PC-9 (cell line): Measurements from ENCODE around the gene CAPN14. TPM values are rescaled to one million over a fixed set of nuclear protein-coding genes. Genes with fewer than 3 reads are reported as not detected.

ENCODE experiments used
- BruUV-seq: library from RNA; stranded (reverse); fragments of 400-500 nt; replicated peaks from 2 replicates; lab custom pipeline; 2021; lab: Mats Ljungman, UMichigan
- CTCF ChIA-PET: fragments of 300-600 bp; sonication (Branson Sonifier 250); formaldehyde crosslinking; loops from one replicate; lab custom pipeline; 2022; ENCODE audit warnings: antibody characterized with exemption; lab: Charles Lee
- POLR2A ChIA-PET: fragments of 300-600 bp; sonication (Branson Sonifier 250); formaldehyde crosslinking; loops from one replicate; lab custom pipeline; 2022; ENCODE audit warnings: antibody characterized with exemption; ENCODE audit not compliant: unreplicated experiment; lab: Charles Lee
- DNase-seq, 2 experiments: peaks; one replicate each; pipeline versions ENCODE4 v3.0.0 to v3.0.0-alpha.2; 2015 to 2022; ENCODE audit warnings: mixed read lengths in 1 of 2
- H2AFZ ChIP-seq: fragments of 200-600 bp; sonication (generic); 2 replicates; pipeline ENCODE4 v1.8.1; 2017; ENCODE audit warnings: antibody characterized with exemption
- H3F3A ChIP-seq: fragments of 200-600 bp; sonication (generic); 2 replicates; pipeline ENCODE4 v1.8.1; 2017; ENCODE audit warnings: antibody characterized with exemption, mild to moderate bottlenecking, low read depth; ENCODE audit not compliant: insufficient read depth
- H3K27ac ChIP-seq: fragments of 200-600 bp; sonication (generic); 2 replicates; pipeline ENCODE4 v1.6.1; 2016; ENCODE audit warnings: mixed run types
- H3K27me3 ChIP-seq: fragments of 200-600 bp; sonication (generic); 2 replicates; pipeline ENCODE4 v1.6.1; 2016; ENCODE audit warnings: low read depth, mixed run types; ENCODE audit not compliant: insufficient read depth
- H3K36me3 ChIP-seq: fragments of 200-600 bp; sonication (generic); 2 replicates; pipeline ENCODE4 v1.6.1; 2016; ENCODE audit warnings: low read depth, mixed run types
- H3K4me1 ChIP-seq: fragments of 200-600 bp; sonication (generic); replicated peaks from 2 replicates; pipeline ENCODE4 v1.6.1; 2016; ENCODE audit warnings: mixed run types; ENCODE audit not compliant: insufficient read depth
- H3K4me2 ChIP-seq: fragments of 200-600 bp; sonication (generic); 2 replicates; pipeline ENCODE4 v1.6.1; 2017; ENCODE audit warnings: mixed run types
- H3K4me3 ChIP-seq: fragments of 200-600 bp; sonication (generic); 2 replicates; pipeline ENCODE4 v1.6.1; 2016; ENCODE audit warnings: mixed run types
- H3K79me2 ChIP-seq: fragments of 200-600 bp; sonication (generic); 2 replicates; pipeline ENCODE4 v1.6.1; 2017; ENCODE audit warnings: low read depth, mixed run types
- H3K9me2 ChIP-seq: fragments of 200-600 bp; sonication (generic); 2 replicates; pipeline ENCODE4 v1.8.1; 2017; ENCODE audit warnings: mild to moderate bottlenecking; ENCODE audit not compliant: insufficient read depth
- H3K9me3 ChIP-seq: fragments of 200-600 bp; sonication (generic); 2 replicates; pipeline ENCODE4 v1.8.1; 2016; ENCODE audit warnings: low read depth; ENCODE audit not compliant: insufficient read depth
- H4K20me1 ChIP-seq: fragments of 200-600 bp; sonication (generic); 2 replicates; pipeline ENCODE4 v1.8.1; 2017; ENCODE audit not compliant: insufficient read depth
- EZH2 ChIP-seq: fragments of 200-600 bp; sonication (generic); IDR thresholded peaks from 2 replicates; pipeline ENCODE4 v1.8.0; 2017; ENCODE audit warnings: antibody characterized with exemption, low read depth
- intact Hi-C: fragments of 100-400 bp; cut with micrococcal nuclease; formaldehyde crosslinking; loops from one replicate; pipeline ENCODE4 v1.10.0; 2022; ENCODE audit not compliant: unreplicated experiment
- total RNA-seq: library from RNA; stranded (reverse); gene quantifications from 2 replicates; pipeline ENCODE4 v1.2.3, GENCODE V29; 2021
- TF ChIP-seq, protein P1 (sequence below): fragments of 200-600 bp; sonication (generic); conservative IDR thresholded peaks from 2 replicates; pipeline ENCODE4 v1.6.1; 2017; ENCODE audit warnings: mixed run types, antibody characterized with exemption, mild to moderate bottlenecking, moderate library complexity

Gene CAPN14
- total RNA-seq, 1 experiment from 2014 or later: 0.35 TPM

GRCh38 chr2:31163011-31163539 is 54.2 kb downstream of the CAPN14 start:
- no peak for TF ChIP-seq EZH2
- TF ChIP-seq, protein P1, sequence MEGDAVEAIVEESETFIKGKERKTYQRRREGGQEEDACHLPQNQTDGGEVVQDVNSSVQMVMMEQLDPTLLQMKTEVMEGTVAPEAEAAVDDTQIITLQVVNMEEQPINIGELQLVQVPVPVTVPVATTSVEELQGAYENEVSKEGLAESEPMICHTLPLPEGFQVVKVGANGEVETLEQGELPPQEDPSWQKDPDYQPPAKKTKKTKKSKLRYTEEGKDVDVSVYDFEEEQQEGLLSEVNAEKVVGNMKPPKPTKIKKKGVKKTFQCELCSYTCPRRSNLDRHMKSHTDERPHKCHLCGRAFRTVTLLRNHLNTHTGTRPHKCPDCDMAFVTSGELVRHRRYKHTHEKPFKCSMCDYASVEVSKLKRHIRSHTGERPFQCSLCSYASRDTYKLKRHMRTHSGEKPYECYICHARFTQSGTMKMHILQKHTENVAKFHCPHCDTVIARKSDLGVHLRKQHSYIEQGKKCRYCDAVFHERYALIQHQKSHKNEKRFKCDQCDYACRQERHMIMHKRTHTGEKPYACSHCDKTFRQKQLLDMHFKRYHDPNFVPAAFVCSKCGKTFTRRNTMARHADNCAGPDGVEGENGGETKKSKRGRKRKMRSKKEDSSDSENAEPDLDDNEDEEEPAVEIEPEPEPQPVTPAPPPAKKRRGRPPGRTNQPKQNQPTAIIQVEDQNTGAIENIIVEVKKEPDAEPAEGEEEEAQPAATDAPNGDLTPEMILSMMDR: no peak
- no peak overlapping the region for H3K4me2 ChIP-seq
- no peaks in the 10 kb centered on the region; the same call in 1 of the 2 replicates for H3K9me2 ChIP-seq
- H3K36me3 ChIP-seq: no peaks in the 10 kb centered on the region
- H3F3A ChIP-seq: no peaks in the 10 kb centered on the region
- no peaks in the 10 kb centered on the region for H4K20me1 ChIP-seq
- DNase-seq: no peak
- no peaks in the 10 kb centered on the region for H3K9me3 ChIP-seq
- no peaks in the 10 kb centered on the region for H3K79me2 ChIP-seq
- POLR2A ChIA-PET: no interaction called here
- no peak overlapping the region for H3K4me3 ChIP-seq
- peaks cover 23% of the 10 kb centered on the region for H3K27me3 ChIP-seq
- no TSS peak for BruUV-seq
- intact Hi-C loops: no loop called here
- CTCF ChIA-PET: no interaction called here
- no peaks in the 10 kb centered on the region for H3K4me1 ChIP-seq
- no peak overlapping the region for H3K27ac ChIP-seq
- no peak overlapping the region for H2AFZ ChIP-seq

DNA sequence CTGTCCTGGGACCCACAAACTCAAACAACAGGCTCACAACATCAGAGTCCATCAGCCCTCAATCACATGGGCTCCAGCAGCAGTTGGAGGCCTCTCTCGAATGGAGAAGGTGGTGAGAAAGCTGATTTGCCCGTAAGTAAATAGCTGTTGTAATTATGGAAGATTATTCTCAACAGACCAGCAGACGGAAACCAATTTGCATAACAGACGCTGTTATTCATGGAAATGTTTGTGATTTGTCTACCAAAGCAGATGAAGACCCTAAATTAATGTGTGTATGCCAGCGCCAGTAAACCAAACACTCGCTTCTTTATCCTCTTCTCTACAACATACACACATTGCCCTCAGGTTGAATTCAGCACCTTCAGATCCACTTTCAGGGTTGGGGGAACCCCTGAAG is 55.7 kb downstream of the CAPN14 start:
- intact Hi-C loops: no loop called here
- Histone ChIP-seq H2AFZ (no peak overlapping the region), H3K4me3 (no peak overlapping the region), H3K79me2 (no peaks in the 10 kb centered on the region), H4K20me1 (no peaks in the 10 kb centered on the region), H3K36me3 (no peaks in the 10 kb centered on the region), H3K4me2 (no peak overlapping the region), H3K4me1 (no peaks in the 10 kb centered on the region), H3K27ac (no peak overlapping the region), H3K9me2 (no peaks in the 10 kb centered on the region; the same call in 1 of the 2 replicates), H3K9me3 (no peaks in the 10 kb centered on the region), H3F3A (no peaks in the 10 kb centered on the region), H3K27me3 (peaks cover 33% of the 10 kb centered on the region)
- ChIA-PET POLR2A (no interaction called here), CTCF (no interaction called here)
- DNase-seq: no peak
- TF ChIP-seq, protein P1: no peak
- BruUV-seq: no TSS peak

- peaks cover 20% of the 10 kb centered on the region; the same call in 1 of the 2 replicates for H3K27me3 ChIP-seq
- no peak for DNase-seq
- H3K36me3 ChIP-seq: no peaks in the 10 kb centered on the region
- H3K4me2 ChIP-seq: no peak overlapping the region
- no peak overlapping the region for H3K4me3 ChIP-seq
- H3K4me1 ChIP-seq: peaks cover 9% of the 10 kb centered on the region
- no TSS peak for BruUV-seq
- no peaks in the 10 kb centered on the region for H3K79me2 ChIP-seq
- intact Hi-C loops: no loop called here
- 0 out of 2 replicates have a peak, but pooled peaks cover 3% of the 10 kb centered on the region for H3K9me3 ChIP-seq
- no peaks in the 10 kb centered on the region for H3F3A ChIP-seq
- H2AFZ ChIP-seq: no peak overlapping the region
- TF ChIP-seq EZH2: no peak
- TF ChIP-seq, protein P1: no peak; the same call in 1 of the 2 replicates
- CTCF ChIA-PET: no interaction called here
- POLR2A ChIA-PET: no interaction called here
- H3K9me2 ChIP-seq: no peaks in the 10 kb centered on the region; the same call in 1 of the 2 replicates
- no peak overlapping the region for H3K27ac ChIP-seq
- no peaks in the 10 kb centered on the region for H4K20me1 ChIP-seq
These were observed 65.8 kb downstream of the CAPN14 start for GRCh38 chr2:31151501-31151900.
